ENCODE results near the gene ZMIZ1.
A peak's percentile ranks its signal among the peaks of the same experiment; 100 is the strongest.

The ZMIZ1 gene

DNA sequence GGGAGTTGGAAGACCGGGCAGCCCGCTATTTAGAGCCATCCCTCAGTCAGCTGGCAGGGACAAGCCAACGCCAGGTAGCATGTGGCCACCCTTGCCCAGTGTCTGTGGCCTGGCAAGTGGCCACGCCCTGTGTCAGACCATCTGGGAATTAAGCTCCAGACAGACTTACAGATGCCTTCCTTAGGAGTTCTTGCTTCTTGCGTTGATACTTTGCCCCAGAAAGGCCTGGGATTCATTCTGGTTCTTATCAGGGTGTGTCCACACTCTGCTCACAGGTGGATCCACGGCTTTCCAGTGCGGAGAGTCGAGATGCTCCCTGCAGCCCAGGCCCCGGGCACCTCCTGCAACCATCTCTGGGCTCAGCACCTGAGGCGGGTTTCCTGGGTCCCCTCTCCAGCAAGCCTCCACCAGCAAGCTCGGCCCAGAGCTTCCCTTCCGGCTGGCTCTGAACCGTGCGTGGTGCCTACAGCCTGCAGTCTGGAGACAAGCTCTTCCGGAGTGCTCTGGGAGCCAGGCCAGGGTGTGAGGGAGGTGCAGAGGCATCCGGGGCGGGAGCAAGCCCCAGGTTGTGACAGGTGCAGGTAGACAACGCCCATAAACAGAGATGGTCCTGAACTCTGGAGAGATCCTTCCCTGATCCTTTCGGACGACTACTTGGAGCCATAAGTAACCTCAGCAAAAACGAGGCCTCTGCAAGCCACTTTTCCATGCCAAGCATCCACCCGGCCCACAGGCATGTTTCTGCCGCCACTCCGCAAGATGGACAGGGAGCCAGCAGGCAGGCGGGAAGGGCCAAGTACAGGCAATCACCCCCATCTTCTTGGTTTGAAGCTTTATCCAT lies 246.2 kb downstream of the ZMIZ1 start:
- no peak for DNase-seq

GRCh38 chr10:79315602-79315920 lies 246.8 kb downstream of the ZMIZ1 start:
- DNase-seq: no peak

- no peak for DNase-seq
Measured at GRCh38 chr10:79316671-79317431, 248.1 kb downstream of the ZMIZ1 start.

DNA sequence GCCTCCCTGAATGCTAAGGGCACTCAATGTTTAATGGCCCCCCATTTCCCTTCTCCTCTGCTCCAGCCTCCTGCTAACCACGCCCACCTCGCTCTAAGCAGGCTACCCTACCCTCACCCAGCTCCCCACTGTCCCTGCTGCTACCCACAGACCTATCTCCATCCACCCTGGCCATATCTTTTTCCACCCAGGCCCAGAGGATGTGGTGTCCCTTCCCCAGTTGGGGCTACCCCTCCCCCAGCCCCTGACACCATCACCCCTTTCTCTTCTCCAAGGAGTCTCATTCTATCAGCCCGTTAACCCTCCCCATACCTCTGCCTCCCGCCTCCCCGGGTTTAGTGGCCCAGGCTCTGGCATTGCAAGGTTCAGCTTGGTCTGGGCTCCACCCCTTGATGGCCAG lies 249.6 kb downstream of the ZMIZ1 start:
- no peak for DNase-seq

DNA sequence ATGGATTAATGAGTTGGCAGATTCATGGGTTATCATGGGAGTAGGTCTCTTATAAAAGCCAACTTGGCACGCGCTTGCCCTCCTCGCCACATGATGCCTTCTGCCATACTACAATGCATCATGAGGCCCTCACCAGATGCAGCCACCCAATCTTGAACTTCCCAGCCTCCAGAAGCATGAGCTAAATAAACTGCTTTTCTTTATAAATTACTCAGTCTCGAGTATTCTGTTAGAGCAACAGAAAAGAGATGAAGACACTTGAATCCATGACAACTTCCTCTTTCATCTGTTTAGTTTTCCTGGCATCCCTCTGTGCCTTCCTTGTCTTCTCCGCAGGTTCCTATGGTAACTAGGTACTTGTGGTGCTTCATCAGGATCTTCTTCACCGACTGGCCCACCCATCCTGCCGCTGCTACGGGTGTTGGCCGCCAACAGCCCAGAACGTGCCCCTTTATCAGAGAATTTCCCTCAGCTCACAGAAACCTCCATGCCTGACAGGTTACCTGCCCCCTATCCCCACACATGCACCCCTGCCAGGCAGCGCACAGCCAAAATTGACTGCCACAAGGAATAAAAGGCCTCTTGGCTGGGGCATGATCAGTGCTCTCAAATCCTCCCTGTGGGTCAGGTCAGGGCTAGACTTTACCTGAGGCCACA lies 250.5 kb downstream of the ZMIZ1 start:
- no peak for DNase-seq

DNA sequence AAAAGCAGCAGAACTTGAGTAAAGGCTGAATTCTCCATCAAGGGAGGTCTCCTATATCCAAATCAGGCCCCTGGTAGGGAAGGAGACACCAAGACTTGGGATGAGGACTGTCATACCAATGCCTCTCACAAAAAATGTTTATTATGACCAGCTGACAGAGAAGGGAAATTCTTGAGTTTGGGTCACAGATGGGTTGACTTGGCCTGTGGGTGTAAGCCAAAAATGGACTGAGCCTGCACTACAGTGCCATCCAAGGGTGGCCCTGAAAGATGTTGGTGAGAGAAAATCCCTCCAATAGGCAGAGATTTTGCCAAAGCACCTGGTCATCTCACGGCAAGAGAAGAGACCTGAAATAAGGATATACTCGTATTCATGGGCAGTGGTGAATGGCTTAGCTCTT lies 251.6 kb downstream of the ZMIZ1 start:
- DNase-seq: no peak

DNA sequence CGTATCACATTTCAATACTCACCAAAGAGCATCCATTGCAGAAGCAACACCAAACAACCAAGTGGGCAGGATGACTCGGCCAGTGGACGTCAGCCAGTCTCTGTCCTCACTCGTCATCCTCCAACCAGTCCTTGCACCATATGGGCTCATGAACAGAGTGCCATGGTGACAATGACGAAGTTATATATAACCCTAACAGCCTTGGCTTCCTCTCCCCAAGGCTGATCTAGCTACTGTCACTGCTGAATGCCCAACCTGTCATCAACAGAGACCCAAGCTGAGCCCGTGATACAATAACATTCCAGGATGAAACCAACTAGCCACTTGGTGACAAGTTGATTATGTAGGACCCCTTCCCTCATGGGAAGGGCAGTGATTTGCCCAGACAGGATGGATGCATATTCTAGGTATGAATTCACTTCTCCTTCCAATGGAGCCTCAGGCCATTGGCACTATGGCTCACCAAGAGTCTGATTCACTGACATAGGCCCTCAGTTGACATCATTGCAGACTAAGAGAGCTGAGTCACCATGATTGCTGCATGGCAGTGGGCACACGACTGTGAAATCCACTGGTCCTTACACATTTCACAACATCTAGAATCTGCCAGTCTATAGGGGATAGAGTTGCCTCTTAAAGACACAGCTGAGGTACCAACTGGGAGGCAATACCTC lies 252.2 kb downstream of the ZMIZ1 start:
- DNase-seq: peak; percentile 89

DNA sequence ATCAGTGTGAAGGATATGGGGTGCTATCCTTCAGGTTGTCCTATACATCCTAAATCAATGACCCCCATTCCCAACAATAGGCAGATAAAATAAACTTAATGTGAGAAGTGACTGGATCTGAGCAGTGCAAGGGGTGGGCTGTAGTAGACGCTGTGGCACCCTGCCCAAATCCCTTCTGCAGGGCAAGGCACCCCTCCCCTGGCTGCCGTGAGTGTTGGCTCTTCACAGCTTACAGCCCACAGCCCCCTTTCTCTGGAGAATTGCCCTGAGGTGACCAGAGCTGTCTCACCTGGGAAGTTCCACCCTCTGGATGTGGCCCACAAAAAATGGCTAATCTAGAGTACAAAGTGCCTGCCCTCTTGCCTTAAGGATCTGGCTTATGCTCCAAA lies 252.7 kb downstream of the ZMIZ1 start:
- DNase-seq: no peak

- no peak for DNase-seq
Measured at GRCh38 chr10:79321951-79322350, 253.2 kb downstream of the ZMIZ1 start.

DNA sequence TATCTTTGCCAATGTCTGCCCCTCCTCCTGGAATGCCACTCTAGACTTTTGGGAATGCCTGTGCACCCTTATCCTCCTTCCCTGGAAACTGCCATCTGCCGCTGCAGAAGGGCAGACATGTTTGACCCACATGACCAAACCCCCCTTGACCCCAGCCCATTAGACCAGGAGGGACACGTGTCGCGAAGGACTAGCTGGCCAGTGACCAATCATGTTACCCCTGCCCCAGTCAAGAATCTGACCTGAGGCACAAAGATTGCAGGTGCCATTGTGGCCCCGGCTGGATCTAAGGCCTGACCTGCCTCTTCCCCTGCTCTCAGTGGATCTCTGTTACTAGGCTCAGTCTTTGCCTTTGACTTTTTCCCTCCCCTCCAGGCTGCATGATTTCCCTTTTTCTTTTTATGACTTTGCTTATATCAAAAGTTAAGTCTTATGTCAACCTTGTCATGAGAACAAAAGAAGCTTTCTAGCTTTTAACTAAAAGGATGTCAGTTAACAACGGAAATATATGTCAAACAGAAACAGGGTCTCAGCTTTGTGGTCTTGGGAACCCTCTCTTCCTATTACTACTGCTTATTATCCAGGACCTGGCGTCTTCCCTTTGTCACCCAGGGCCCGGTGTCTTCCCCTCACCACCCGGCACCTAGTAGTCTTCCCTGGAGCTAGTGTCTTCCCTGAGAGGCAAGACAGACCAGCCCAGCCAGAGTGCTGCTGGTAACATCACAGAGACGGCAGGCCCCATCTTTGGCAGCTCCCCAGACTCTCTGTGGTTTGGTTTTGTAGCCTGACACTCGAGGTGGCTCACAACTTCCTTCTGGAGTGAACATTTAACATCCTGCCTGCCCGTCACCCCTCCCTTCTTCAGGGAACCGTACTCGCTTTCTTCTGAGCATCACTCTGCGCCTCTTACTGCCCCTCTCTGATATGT lies 254.1 kb downstream of the ZMIZ1 start:
- DNase-seq: peak; percentile 29

- no peak for DNase-seq
Measured at GRCh38 chr10:79323602-79324001, 254.8 kb downstream of the ZMIZ1 start.

DNA sequence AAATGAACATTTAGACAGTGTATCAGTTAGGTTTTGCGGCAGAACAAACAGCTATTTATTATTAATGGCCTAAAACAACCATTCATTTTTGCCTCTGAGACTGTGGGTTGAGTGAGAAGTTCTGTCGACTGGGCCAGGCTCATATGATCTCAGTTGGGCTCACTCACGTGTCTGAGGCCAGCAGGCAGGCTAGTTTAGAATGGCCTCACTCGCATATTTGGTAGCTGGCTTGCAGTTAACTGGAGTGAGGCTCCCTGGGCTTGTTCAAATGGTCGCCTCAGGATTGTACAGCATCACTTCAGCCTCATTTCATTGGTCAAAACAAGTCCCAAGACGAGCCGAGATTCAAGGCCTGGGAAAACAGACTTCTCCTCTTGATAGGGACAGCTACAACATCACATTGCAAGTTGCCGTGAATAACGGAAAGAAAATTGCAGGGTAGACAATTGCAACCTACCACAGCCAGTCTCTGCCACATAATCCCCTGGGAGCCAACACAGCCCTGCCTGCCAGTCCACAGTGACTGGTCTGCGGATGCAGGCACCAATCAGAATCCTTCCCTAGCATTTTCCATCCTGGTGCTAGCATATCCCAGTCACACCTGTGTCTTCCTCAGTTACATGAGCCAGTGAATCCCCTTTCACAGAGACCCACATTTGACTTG lies 255.4 kb downstream of the ZMIZ1 start:
- DNase-seq: no peak

- no peak for DNase-seq
Measured at GRCh38 chr10:79326361-79327089, 257.8 kb downstream of the ZMIZ1 start.

GRCh38 chr10:79327090-79327457 lies 258.3 kb downstream of the ZMIZ1 start:
- DNase-seq: no peak

- DNase-seq: no peak
Measured at GRCh38 chr10:79328147-79328701, 259.5 kb downstream of the ZMIZ1 start.

GRCh38 chr10:79328737-79329504 lies 260.2 kb downstream of the ZMIZ1 start:
- DNase-seq: no peak

GRCh38 chr10:79329529-79329928 lies 260.8 kb downstream of the ZMIZ1 start:
- DNase-seq: no peak

GRCh38 chr10:79331226-79331625 lies 262.5 kb downstream of the ZMIZ1 start:
- DNase-seq: no peak

GRCh38 chr10:79331709-79332108 lies 262.9 kb downstream of the ZMIZ1 start:
- peak; percentile 80 for DNase-seq

All from amniotic stem cell (primary cell).